ENCODE results near the gene WWOX.

The WWOX gene

DNA sequence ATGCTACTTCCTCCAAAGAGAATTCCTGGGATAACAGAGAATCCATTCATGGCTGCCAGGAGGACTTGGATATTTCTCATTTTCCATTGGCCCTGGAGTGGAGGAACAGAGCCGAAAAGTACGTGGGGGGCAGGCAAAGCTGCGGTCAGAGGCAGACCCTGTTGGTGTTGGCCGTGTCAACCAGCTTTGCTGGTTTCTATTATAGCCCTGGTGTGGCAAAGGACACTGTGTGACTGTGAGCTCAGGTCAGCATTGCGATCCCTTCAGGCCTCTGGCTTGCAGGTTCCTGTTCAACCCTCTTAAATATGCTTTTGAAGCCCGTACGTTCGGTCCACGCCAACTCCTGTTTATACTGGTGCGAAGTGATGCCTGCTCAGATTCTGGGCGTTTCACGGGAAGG lies 904.9 kb downstream of the WWOX start:
- Histone ChIP-seq H3K9me3 (ENCODE audit: low read length) (peaks cover 2% of the 10 kb centered on the region), H3K4me1 (ENCODE audit: insufficient read depth, low read length) (peaks cover 13% of the 10 kb centered on the region), H3K36me3 (ENCODE audit: insufficient read depth, low read length) (no peaks in the 10 kb centered on the region), H3K4me3 (ENCODE audit: low read length) (no peak overlapping the region), H3K27me3 (ENCODE audit: insufficient read depth, low read length) (no peaks in the 10 kb centered on the region), H2AFZ (ENCODE audit: low read depth, low read length) (no peak overlapping the region)

GRCh38 chr16:79005096-79005495 lies 905.6 kb downstream of the WWOX start:
- H3K36me3 ChIP-seq (ENCODE audit: insufficient read depth, low read length): no peaks in the 10 kb centered on the region
- H3K4me1 ChIP-seq (ENCODE audit: insufficient read depth, low read length): peaks cover 13% of the 10 kb centered on the region
- H3K27me3 ChIP-seq (ENCODE audit: insufficient read depth, low read length): no peaks in the 10 kb centered on the region
- no peak overlapping the region for H2AFZ ChIP-seq (ENCODE audit: low read depth, low read length)
- H3K4me3 ChIP-seq (ENCODE audit: low read length): no peak overlapping the region
- H3K9me3 ChIP-seq (ENCODE audit: low read length): peaks cover 2% of the 10 kb centered on the region

DNA sequence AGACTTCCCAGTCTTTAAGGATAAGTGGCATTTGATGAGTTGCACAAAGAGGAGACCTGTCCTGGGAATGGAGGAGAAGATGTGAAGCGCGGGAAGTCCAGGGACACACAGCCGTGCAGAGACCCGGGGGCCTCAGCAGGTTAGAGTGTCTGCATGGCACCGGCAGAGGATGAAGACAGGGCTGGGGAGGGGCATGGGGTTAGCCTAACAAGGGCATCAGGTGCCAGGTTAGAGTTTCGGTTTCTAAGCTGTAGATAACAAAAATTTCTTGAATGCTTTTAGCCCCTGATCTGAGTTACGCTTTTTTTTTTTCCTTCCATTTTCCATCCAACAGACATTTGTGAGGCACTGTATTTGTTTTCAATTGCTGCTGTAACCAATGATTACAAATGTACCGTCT lies 906.8 kb downstream of the WWOX start:
- H3K4me3 ChIP-seq (ENCODE audit: low read length): no peak overlapping the region
- peaks cover 8% of the 10 kb centered on the region for H3K4me1 ChIP-seq (ENCODE audit: insufficient read depth, low read length)
- no peaks in the 10 kb centered on the region for H3K27me3 ChIP-seq (ENCODE audit: insufficient read depth, low read length)
- no peaks in the 10 kb centered on the region for H3K9me3 ChIP-seq (ENCODE audit: low read length)
- no peak overlapping the region for H2AFZ ChIP-seq (ENCODE audit: low read depth, low read length)
- H3K36me3 ChIP-seq (ENCODE audit: insufficient read depth, low read length): no peaks in the 10 kb centered on the region

- Histone ChIP-seq H3K4me3 (ENCODE audit: low read length) (no peak overlapping the region), H3K27me3 (ENCODE audit: insufficient read depth, low read length) (no peaks in the 10 kb centered on the region), H3K9me3 (ENCODE audit: low read length) (no peaks in the 10 kb centered on the region), H3K36me3 (ENCODE audit: insufficient read depth, low read length) (no peaks in the 10 kb centered on the region), H2AFZ (ENCODE audit: low read depth, low read length) (no peak overlapping the region), H3K4me1 (ENCODE audit: insufficient read depth, low read length) (peaks cover 2% of the 10 kb centered on the region)
These were observed 907.3 kb downstream of the WWOX start for GRCh38 chr16:79006765-79007164.

DNA sequence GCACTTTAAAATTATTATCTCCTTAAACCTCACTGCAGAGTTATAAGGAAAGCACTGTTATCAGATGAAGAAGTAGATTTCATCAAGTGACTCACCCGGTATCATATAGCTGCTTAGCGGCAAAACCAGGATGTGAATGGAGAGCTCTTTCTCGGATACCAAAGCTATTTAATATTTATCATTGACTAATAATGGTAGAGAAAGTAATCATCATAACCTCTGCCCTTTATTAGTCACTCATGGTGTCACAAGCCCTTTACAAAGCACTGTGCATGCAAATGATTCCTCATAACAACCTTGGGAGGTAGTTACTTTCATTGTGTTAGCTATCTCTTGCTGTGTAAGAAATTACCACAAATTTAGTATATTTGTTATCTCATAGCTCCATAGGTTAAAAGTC lies 908.2 kb downstream of the WWOX start:
- Histone ChIP-seq H3K4me1 (ENCODE audit: insufficient read depth, low read length) (no peaks in the 10 kb centered on the region), H2AFZ (ENCODE audit: low read depth, low read length) (no peak overlapping the region), H3K36me3 (ENCODE audit: insufficient read depth, low read length) (no peaks in the 10 kb centered on the region), H3K27me3 (ENCODE audit: insufficient read depth, low read length) (no peaks in the 10 kb centered on the region), H3K9me3 (ENCODE audit: low read length) (no peaks in the 10 kb centered on the region), H3K4me3 (ENCODE audit: low read length) (no peak overlapping the region)

GRCh38 chr16:79008036-79008868 lies 908.8 kb downstream of the WWOX start:
- Histone ChIP-seq H3K27me3 (ENCODE audit: insufficient read depth, low read length) (no peaks in the 10 kb centered on the region), H3K4me3 (ENCODE audit: low read length) (no peak overlapping the region), H2AFZ (ENCODE audit: low read depth, low read length) (no peak overlapping the region), H3K36me3 (ENCODE audit: insufficient read depth, low read length) (no peaks in the 10 kb centered on the region), H3K4me1 (ENCODE audit: insufficient read depth, low read length) (no peaks in the 10 kb centered on the region), H3K9me3 (ENCODE audit: low read length) (no peaks in the 10 kb centered on the region)

- no peaks in the 10 kb centered on the region for H3K4me1 ChIP-seq (ENCODE audit: insufficient read depth, low read length)
- no peaks in the 10 kb centered on the region for H3K9me3 ChIP-seq (ENCODE audit: low read length)
These were observed 909.4 kb downstream of the WWOX start for GRCh38 chr16:79008869-79009179.

GRCh38 chr16:79009896-79010295 lies 910.4 kb downstream of the WWOX start:
- H3K9me3 ChIP-seq (ENCODE audit: low read length): no peaks in the 10 kb centered on the region
- no peaks in the 10 kb centered on the region for H3K4me1 ChIP-seq (ENCODE audit: insufficient read depth, low read length)
- no peaks in the 10 kb centered on the region for H3K27me3 ChIP-seq (ENCODE audit: insufficient read depth, low read length)
- H2AFZ ChIP-seq (ENCODE audit: low read depth, low read length): no peak overlapping the region
- no peaks in the 10 kb centered on the region for H3K36me3 ChIP-seq (ENCODE audit: insufficient read depth, low read length)
- H3K4me3 ChIP-seq (ENCODE audit: low read length): no peak overlapping the region

More at GRCh38 chr16:79008869-79009179, 909.4 kb downstream of the WWOX start:
- H3K4me3 ChIP-seq (ENCODE audit: low read length): no peak overlapping the region
- no peak overlapping the region for H2AFZ ChIP-seq (ENCODE audit: low read depth, low read length)
- no peaks in the 10 kb centered on the region for H3K36me3 ChIP-seq (ENCODE audit: insufficient read depth, low read length)
- no peaks in the 10 kb centered on the region for H3K27me3 ChIP-seq (ENCODE audit: insufficient read depth, low read length)

DNA sequence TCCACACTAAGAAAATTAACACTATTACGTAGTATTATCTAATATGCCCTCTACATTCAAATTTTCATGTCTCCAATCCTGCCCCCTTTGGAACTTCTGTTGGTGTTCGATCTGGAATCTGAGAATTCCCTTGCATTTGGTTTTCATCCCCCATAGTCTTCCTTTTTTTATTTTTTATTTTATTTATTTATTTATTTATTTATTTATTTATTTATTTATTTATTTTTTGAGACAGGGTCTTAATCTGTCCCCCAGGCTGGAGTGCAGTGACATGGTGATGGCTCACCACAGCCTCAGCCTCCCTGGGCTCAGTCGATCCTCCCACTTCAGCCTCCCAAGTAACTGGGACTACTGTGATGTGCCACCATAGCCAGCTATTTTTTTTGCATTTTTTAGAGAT lies 911.8 kb downstream of the WWOX start:
- Histone ChIP-seq H3K9me3 (ENCODE audit: low read length) (no peaks in the 10 kb centered on the region), H3K4me1 (ENCODE audit: insufficient read depth, low read length) (no peaks in the 10 kb centered on the region), H3K36me3 (ENCODE audit: insufficient read depth, low read length) (no peaks in the 10 kb centered on the region), H2AFZ (ENCODE audit: low read depth, low read length) (no peak overlapping the region), H3K4me3 (ENCODE audit: low read length) (no peak overlapping the region), H3K27me3 (ENCODE audit: insufficient read depth, low read length) (no peaks in the 10 kb centered on the region)

DNA sequence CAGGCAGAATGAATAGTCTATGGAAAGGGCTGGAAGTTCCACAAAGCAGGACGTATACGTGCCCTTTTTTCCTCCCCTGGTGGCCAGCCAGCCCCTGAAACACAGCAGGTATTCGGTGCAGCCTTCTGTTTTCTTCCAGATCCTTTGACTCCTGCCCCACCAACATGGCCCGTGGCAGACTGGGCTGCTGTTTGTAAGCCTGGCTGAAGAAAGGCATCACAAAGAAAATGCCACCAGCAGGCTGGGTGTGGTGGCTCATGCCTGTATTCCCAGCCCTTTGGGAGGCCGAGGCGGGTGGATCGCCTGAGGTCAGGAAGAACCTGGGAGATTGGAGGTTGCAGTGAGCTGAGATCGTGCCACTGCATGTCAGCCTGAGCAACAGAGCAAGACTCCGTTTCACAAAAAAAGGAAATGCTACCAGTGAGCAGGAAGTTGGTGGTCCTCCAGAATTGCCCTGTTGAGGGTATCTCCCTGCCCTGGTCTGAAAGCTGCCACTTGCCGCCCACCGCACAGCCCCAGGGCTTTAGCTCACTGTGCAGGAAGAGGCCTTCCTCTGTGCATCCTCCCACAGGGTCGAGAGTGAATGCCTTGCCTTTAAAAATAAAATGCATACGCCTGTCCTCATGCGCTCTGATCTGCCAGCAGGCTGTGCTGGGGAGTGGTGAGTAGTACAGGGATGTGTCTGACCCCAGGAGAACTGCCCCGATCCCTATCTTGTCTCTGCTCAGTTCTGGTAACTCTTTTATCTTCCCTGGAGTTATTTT lies 913.4 kb downstream of the WWOX start:
- Histone ChIP-seq H3K4me3 (ENCODE audit: low read length) (no peak overlapping the region), H3K4me1 (ENCODE audit: insufficient read depth, low read length) (no peaks in the 10 kb centered on the region), H2AFZ (ENCODE audit: low read depth, low read length) (no peak overlapping the region), H3K9me3 (ENCODE audit: low read length) (no peaks in the 10 kb centered on the region), H3K27me3 (ENCODE audit: insufficient read depth, low read length) (no peaks in the 10 kb centered on the region), H3K36me3 (ENCODE audit: insufficient read depth, low read length) (no peaks in the 10 kb centered on the region)

GRCh38 chr16:79013930-79014660 lies 914.6 kb downstream of the WWOX start:
- H2AFZ ChIP-seq (ENCODE audit: low read depth, low read length): no peak overlapping the region
- no peak overlapping the region for H3K4me3 ChIP-seq (ENCODE audit: low read length)
- H3K27me3 ChIP-seq (ENCODE audit: insufficient read depth, low read length): no peaks in the 10 kb centered on the region
- H3K36me3 ChIP-seq (ENCODE audit: insufficient read depth, low read length): no peaks in the 10 kb centered on the region
- H3K4me1 ChIP-seq (ENCODE audit: insufficient read depth, low read length): no peaks in the 10 kb centered on the region
- no peaks in the 10 kb centered on the region for H3K9me3 ChIP-seq (ENCODE audit: low read length)

- Histone ChIP-seq H3K27me3 (ENCODE audit: insufficient read depth, low read length) (no peaks in the 10 kb centered on the region), H3K9me3 (ENCODE audit: low read length) (no peaks in the 10 kb centered on the region), H3K4me1 (ENCODE audit: insufficient read depth, low read length) (no peaks in the 10 kb centered on the region), H3K4me3 (ENCODE audit: low read length) (no peak overlapping the region), H2AFZ (ENCODE audit: low read depth, low read length) (no peak overlapping the region), H3K36me3 (ENCODE audit: insufficient read depth, low read length) (no peaks in the 10 kb centered on the region)
These were observed 919.4 kb downstream of the WWOX start for GRCh38 chr16:79018650-79019429.
